Stimulated activated CD8-positive, alpha-beta memory T cell treated with anti-CD3 and anti-CD28 coated beads, Interleukin-12 subunit alpha, Interleukin-12 subunit beta, amount 100 ng/mL, for 24 hours (primary cell): ENCODE measurements around the gene MTPN.

Experiments
- DNase-seq: peaks from one replicate; pipeline ENCODE4 v3.0.0-alpha.2; 2020; ENCODE audit errors: extremely low read depth

Gene MTPN

DNA sequence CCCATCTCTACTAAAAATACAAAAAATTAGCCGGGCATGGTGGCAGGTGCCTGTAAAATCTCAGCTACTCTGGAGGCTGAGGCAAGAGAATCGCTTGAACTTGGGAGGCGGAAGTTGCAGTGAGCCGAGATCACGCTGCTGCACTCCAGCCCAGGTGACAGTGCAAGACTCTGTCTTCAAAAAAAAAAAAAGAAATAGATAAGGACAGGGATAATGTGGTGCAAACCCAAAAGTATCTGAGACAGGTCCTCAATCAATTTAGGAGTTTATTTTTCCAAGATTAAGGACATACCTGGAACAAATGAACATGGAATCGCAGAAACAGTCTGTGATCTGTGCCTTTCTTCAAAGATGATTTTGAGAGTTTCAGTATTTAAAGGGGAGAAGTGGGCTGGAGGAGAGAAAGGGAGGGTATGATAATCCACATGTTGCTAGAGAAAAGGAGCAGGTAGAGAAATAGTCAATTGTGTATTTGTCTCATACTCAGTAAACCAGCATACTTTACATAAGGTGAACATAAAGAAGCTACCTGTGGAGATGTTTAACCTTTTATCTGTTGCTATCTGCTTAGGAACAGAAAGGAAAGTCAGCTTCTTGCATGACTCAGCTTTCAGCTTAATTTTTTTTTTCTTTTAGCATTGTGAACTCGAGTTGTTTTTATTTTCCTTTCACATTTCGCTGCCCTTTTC is 4.9 kb upstream of the MTPN start:
- no peak for DNase-seq

DNA sequence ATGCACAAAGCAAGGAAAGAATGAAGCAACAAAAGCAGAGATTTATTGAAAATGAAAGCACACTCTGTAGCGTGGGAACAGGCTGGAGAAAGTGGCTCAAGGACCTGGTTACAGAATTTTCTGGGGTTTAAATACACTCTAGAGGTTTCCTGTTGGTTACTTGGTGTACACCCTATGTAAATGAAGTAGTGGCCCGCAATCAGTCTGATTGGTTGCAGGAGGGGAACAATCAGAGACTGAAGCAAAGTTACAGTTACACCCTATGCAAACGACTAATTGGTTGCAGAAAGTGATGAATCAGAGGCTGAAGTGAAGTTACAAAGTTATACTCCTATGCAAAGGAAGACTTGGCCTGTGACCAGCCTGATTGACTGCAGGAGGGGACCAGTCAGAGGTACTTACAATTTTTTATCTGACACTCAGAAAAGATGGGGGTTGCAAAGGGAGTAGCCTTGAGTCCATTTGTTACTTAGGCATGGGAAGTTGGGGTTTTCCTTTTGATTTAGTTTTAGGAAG is 3.6 kb upstream of the MTPN start:
- DNase-seq, result no peak

DNA sequence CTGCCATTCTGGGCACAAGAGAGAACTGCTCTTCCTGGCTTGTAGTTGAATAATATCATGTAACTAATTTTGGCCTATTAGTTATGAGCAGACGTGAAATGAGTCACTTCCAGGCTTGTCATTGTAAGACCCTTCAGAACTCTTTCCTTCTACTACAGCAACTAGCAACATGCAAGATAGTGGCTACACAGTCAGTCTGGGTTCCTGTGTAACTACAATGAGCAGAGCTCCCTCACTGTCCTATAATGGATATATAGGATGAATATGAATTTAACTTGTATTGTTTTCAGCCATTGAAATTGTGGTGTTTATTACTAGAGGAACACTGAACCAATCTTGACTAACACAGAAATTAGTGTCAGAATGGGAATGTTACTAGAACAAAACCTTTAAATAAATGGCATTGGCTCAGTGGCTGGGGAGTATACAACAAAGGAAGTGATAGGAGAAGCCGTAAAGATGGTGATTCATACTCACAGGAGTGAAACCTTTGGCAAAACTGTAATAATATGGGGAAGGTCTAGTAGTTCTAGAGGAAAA is 2.9 kb upstream of the MTPN start:
- DNase-seq, result no peak

DNA sequence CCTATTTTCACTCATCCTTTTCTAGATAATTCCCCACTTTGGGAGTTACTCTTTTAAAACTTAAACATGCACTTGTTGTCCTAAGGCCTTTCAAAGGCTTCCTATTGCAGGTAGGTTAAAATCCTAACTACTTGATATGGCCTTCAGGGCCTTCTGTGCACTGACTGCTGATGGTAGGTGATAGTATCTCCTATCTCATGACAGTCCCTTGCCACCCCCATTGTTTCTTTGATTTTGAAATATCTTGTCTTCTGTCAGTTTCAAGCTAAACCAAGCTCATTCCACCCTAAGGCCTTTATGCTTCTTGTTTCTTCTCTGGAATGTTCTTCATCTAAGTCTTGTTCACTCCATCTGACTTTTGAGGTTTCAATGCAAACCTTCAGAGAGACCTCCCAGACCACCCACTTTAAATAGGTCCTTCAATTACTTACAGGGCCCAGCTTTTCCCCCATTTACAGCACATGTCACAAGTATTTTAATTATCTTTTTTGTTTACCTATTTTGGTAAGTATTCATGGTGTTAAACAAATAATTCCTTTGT is 2.4 kb upstream of the MTPN start:
- no peak for DNase-seq

DNA sequence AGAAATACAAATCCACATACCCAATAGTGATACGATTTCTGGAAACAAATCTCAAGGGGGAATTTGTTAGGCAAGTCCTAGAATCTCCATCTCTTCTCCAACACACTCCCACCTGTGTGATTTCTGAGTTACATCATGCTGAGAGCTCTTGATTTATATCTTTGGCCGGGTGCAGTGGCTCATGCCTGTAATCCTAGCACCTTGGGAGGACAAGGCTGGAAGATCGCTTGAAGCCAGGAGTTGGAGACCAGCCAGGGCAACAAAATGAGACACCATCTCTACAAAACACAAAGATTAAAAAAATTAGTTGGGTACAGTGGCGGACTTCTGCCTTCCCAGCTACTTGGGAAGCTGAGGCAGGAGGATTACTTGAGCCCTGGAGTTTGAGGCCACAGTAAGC is 1.5 kb upstream of the MTPN start:
- DNase-seq, result no peak

DNA sequence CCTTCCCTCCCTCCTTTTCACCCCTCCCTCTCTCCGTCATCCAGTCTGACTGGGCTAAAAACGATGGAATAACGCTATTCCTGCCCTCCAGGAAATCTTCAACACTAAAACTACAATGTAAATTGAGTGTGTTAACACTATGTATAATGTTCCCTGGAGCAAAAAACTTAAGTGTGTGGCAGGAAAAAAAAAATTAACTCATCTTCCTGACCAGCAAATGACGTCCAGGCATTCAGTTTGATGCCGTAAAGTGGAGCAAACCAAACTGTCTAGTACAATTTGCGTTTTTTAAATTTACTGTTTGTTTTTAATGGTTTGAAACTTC is 545 bp upstream of the MTPN start:
- DNase-seq, result no peak

DNA sequence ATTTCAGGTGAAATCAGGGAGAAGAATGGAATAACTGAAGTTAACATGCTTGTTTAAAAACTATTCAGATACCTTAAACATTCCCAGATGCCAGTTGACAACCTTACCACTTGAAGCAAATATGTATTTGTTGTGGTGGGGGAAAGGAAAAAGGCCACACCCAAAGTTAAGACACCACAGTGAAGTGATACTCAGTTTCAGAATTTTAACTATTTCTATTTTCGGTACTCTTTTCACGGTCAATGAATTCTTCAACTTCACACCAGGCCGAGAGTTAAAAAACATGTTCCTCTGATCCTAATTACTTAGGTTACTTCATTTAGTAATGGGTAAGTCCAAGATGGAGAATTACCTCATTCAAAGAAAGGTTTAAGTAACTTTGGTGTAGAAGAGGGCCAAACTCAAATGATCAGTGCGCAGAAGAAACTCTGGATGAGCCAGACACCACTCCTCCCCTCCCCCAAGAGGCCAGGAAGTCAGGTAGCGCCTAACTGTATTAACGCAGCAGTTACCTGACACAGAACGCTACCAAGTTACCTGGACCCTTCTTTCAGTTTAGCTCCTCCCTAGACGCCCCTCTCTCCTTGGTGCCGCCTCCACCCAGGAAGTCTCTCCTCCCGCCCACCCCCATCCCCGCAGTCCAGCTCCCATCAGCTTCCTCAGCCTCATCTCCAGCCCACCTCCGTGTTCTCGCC is 700 bp downstream of the MTPN start:
- DNase-seq, result no peak

DNA sequence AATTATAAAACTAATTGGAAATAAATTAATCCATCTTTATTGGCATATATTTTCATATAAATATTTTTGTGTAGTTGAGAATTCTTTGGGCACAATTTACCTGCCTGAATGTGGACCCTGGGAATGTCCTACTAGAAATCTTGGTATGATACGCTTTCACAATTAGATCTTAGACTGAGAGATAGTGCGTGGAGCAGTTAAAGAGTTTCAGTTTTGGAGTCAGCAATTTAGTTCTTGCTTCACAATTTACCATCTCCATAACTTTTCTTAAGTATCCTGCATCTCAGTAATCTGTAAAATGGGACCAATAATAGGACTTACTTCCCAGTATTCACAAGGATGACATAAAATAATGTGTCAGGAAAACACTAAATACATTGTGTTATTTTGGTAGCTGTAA is 2.0 kb downstream of the MTPN start:
- DNase-seq, result no peak

DNA sequence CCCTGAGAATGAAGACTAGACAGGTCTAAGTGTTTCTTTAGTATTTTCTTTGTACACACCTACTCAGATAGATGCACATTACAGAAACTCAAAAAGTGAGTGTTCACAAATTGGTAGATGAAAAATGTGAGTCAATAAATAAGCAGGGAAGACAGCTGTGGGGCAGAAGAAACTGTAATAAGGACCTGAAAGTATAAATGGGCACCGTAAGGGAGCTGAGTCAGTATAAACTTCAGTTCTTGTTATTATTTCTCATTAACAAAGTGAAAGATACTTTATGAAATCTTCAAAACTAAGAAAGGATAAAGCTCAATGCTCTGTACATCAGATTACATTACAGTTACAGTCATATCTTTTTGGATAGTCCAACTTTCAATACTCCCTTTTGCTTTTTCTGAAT is 2.5 kb downstream of the MTPN start:
- no peak for DNase-seq

DNA sequence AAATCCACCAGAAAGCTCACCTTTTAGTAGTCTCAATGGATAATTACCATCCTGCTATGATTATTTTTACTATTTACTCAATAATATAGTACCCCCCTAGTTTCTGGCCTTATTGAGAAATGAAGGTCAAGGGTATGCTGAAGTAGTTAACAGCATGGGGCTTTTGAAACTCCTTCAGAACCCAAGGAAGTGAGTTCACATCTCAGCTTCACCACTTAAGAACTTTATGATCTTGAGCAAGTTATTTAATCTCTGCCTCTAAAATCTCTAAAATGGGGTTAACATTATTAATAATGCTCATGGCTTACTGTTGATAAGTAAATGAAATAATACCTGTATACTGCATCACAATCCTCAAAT is 5.8 kb downstream of the MTPN start:
- no peak for DNase-seq

DNA sequence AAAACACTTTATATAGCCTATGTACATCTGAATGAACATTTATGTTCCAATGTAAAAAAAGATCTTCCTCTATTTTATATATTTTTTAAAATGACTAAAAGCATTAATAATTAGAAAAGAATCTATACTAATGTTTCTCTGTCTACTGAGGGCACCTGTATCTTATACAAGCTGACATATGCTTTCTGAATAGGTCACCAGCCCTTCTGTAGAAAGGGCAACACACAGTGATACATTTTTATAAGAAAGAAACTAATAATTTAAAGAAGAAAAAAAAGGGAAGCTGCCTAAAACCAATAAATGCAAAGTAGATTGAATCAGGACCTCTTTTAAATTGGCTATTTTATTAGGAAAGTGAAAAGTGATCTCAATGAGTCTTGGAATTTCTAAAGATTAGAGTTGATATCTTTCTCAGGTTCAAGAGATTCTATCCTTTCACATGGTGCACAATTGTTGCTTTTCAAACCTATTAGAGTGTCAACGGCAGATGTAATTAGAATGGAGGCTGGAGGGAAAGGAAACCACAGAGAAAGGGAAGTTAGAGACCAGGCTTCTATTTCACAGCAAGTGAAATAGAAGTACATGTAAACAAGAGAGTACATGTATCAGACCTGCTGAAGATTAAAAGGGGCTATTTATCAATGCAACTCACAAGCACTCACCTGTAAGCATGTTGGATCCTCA is 6.3 kb downstream of the MTPN start:
- DNase-seq, result no peak

DNA sequence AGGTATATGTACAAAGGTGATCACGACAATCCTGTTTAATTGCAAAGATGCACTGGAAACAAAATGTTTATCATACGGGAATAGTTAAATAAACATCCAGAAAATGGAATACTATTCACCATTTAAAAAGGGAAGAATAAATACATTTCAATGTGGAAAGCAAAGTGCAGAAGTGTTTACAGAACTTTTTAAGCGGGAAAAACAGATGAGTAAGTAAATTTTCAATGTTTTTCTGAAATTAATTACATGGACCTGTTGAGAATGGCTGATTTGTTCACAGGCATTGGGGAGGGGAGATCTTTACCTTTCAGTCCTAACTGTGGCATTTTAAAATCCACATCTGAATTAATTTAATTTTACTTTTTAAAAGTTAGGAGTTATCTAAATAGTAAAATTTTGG is 7.1 kb downstream of the MTPN start:
- no peak for DNase-seq

DNA sequence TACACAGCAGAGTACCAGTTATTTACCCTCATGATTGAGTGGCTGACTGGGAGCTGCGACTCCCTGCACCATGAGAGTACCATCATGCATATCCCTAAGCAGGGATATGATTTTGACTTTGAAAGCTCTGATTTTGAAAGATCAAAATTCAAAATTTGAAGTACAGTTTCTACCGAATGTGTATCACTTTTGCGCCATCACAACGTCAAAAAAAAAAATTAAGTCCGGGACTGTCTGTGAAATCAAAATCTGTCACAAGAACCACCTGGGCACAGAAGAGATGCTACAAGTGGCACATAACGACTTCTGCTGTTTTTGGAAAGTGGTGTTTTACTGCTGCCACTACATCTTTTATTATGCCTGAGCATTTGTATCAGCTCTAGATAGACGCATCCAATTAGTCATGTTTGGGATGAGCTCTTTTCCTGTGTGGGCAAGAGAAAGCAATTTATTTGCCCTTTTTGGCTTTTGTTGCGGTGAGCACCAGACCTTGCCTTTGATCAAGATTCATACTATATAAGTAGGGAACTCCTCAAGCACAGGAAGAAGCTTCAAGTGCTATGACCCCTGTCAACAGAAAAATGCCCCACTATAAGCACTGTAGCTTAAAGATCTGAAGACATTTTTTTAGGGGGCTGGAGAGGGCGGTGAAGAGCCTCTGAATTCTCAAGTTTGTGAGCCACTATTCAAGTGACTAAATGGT is 10.7 kb downstream of the MTPN start:
- DNase-seq, result no peak

DNA sequence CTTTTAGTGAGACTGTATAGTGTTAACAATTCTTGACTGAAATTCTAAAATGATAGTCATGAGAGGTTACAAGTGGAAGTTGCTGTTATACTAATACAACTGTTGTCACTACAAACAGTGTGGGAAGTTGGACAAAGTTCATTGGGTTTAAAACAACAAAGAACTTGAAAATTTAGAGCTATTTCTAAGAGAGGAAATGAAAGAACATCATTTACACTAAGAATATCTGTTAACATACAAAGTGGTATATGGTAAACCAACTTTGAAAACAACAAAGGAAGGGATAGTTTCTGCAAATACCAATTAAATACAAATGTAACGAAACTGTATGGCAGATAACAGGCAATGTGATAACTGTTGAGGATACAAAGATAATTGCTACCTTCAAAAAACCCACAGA is 11.6 kb downstream of the MTPN start:
- no peak for DNase-seq

DNA sequence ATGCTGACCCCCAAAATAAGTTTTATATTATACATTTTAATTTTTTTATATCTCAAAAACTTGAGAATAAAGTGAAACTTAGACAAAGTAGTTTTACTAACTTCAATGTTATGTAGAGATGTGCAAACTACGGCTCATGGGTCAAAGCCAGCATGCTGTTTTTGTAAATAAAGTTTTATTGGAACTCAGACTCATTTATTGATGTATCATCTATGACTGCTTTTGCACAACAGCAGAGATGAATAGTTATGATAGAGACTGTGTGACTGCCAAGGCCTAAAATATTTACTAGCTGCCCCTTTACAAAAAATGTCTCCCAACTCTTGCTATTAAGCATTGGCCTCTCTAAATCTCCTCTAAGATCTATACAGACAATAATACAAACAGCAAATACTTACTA is 12.4 kb downstream of the MTPN start:
- DNase-seq, result no peak

DNA sequence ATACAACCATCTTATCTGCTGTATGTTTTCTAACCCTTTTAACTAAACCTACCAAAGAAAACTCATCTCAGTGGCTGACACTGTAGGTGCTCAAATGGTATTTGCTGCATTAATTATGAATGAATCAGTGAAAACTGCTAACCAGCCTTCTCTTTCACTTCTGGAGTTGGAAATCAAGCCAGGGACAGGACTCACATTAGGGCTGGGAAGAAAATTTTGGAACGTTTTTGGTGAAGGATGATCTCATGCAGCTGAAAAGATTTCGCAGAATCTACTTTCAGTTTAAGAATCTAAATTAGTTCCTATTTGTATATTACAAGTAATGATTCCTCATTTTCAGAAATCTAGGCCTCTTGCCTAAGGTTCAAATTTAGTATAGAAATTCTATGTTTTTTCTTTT is 12.9 kb downstream of the MTPN start:
- DNase-seq, result no peak

DNA sequence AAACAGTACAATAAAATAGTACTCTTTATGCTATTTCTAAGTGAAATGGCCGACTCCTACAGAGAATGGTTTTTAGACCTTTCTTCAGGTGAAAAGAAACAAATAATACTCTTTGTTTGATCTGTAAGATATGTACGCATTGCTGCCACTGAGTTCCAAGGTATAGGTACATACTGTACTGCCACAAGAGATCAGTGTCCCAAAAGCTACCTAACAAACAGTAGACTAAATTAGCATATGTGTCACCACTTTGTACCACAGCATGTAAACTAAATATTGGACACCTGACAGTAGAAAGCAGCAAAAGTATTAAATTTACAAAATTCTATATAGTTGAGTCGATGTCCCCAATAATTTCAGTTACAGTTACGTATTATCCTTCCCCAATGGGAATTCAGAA is 14.4 kb downstream of the MTPN start:
- DNase-seq, result no peak

DNA sequence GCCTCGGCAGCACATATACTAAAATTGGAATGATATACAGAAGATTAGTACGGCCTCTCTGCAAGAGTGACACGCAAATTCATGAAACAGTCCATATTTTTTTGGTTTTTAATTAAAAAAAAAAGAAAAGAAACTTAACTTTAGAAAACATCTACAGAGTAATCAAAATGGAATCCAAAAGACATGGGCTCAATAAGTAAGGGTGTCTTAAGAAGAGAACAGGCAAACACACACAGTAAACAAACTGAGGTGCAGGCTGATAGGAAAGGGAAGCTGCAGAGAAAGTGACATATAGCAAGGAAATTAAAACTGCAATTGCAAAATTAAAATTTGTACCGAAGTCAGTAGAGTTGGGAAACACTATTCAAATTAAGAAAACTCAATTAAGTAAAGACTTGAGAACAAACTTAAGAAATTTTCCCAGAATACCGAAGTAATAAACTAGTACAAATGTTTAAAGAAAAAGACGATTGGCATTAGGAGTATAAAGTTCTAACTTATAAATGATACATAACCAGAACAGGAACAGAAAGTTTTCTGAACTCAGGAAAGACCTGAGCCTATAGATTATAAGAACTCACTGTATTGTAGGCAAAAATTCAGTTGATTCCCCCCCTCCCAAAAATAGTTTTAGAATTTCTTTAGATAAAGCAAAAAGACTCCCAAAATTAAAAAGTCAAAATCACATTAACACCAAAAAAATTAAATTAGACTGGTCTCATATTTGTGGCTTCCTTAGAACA is 16.3 kb downstream of the MTPN start:
- no peak for DNase-seq

DNA sequence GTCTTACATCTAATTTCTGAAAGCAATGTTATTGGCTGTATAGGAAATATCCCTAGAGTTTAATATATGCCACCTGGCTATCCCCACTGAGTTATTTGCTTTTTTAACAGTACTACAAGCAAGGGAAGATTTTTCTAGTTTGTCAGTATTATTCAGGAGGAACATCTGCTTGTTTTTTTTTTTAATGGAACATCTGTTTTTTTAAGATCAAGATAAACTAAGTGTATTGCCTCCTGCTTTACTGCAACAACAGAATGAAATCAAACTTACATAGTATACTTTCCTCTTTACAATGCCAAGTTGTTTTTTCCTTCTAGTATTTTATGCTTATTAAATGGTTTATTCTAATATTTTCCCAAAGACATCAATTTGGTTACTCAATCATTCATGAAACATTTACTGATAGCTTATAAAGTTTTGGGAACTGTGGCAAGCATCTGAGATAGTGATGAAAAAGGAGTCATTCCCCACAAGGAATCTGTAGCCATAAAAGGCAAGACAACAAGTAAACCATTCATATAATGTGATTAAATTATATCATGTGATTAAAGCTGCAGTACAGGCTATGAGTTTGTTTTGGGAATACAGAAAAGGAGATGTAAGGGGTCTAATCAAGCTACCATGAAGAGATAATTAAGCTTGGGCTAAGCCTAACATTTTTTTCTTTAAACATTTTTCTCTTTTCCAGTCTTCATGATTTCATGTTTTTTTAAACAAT is 17.4 kb downstream of the MTPN start:
- no peak for DNase-seq

DNA sequence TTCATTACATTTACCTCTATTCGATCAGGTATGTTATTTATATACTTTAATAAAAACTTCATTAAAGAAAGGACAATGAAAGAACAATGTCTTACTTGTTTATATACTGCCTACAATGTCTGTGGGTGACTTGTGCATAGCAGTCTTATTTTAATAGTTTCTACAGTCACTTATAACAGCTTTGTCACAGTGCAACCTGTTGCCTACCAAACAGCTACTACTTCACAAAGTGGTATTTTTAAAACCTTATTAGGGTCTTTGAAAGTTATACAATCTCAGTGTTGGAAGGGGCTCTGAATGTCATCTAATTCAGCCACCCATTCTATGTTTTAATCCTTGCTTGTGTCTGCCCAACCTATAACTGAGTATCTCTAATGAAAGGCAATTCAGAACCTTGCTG is 19.0 kb downstream of the MTPN start:
- DNase-seq, result no peak

DNA sequence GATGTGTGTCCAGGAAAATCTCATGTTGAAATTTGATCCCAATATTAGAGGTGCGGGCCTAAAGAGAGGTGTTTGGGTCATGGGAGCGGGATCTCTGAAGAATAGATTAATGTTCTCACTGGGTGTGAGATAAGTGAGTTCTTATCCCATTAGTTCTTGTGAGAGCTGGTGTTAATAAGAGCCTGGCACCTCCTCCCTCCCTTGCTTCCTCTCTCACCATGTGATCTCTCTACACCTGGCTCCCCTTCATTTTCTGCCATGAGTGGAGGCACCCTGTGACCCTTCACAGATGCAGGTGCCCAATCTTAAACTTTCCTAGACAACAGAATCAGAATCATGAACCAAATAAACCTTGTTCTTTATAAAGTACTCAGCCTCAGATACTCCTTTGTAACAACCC is 19.5 kb downstream of the MTPN start:
- DNase-seq, result no peak
